NOMO-1 treated with dmso at 0.1 percent for 144 hours (cell line): Measurements from ENCODE around the gene CCSER1.
"Not testable (repeated sequence)": the region's sequence is repeated elsewhere in the genome, so short reads cannot be mapped to it uniquely, and the experiment has no call there.

ENCODE experiments used
- DNase-seq: peaks from one replicate; lab custom pipeline; 2025; ENCODE audit not compliant: unreplicated experiment; lab: John Stamatoyannopoulos, UW

Gene CCSER1

GRCh38 chr4:90798948-90799347 is 671.8 kb downstream of the CCSER1 start:
- DNase-seq = no peak

- no peak for DNase-seq
Observed at GRCh38 chr4:90799895-90800294, 672.7 kb downstream of the CCSER1 start.

- DNase-seq = no peak
Observed at GRCh38 chr4:90815569-90815968, 688.4 kb downstream of the CCSER1 start.

- DNase-seq = no peak
Observed at GRCh38 chr4:90816754-90817153, 689.6 kb downstream of the CCSER1 start.

GRCh38 chr4:90824266-90825150 is 697.3 kb downstream of the CCSER1 start:
- DNase-seq = no peak

- DNase-seq = no peak
Observed at GRCh38 chr4:90825849-90826248, 698.7 kb downstream of the CCSER1 start.

GRCh38 chr4:90833706-90834105 is 706.5 kb downstream of the CCSER1 start:
- DNase-seq = no peak

- no peak for DNase-seq
Observed at GRCh38 chr4:90837241-90837640, 710.0 kb downstream of the CCSER1 start.

GRCh38 chr4:90838859-90839258 is 711.7 kb downstream of the CCSER1 start:
- not testable (repeated sequence) for DNase-seq

- no peak for DNase-seq
Observed at GRCh38 chr4:90840291-90840690, 713.1 kb downstream of the CCSER1 start.

- DNase-seq = no peak
Observed at GRCh38 chr4:90840828-90841227, 713.6 kb downstream of the CCSER1 start.

- DNase-seq = no peak
Observed at GRCh38 chr4:90841676-90842075, 714.5 kb downstream of the CCSER1 start.

GRCh38 chr4:90842960-90843359 is 715.8 kb downstream of the CCSER1 start:
- DNase-seq = no peak

GRCh38 chr4:90844241-90844640 is 717.0 kb downstream of the CCSER1 start:
- DNase-seq = no peak

- no peak for DNase-seq
Observed at GRCh38 chr4:90845777-90846176, 718.6 kb downstream of the CCSER1 start.

GRCh38 chr4:90852237-90852636 is 725.0 kb downstream of the CCSER1 start:
- no peak for DNase-seq

GRCh38 chr4:90855111-90855510 is 727.9 kb downstream of the CCSER1 start:
- no peak for DNase-seq

- no peak for DNase-seq
Observed at GRCh38 chr4:90857081-90857820, 730.1 kb downstream of the CCSER1 start.

- DNase-seq = no peak
Observed at GRCh38 chr4:90875791-90876190, 748.6 kb downstream of the CCSER1 start.

- DNase-seq = no peak
Observed at GRCh38 chr4:90876296-90876695, 749.1 kb downstream of the CCSER1 start.

GRCh38 chr4:90883519-90883918 is 756.3 kb downstream of the CCSER1 start:
- no peak for DNase-seq

GRCh38 chr4:90888571-90888970 is 761.4 kb downstream of the CCSER1 start:
- no peak for DNase-seq
